ENCODE data around the gene PFKP.

PFKP gene

GRCh38 chr10:3065622-3066021, 1.7 kb upstream of the PFKP start:
- H3K27ac ChIP-seq (ENCODE audit: low read depth, low read length) = no peak overlapping the region
- peaks cover 10% of the 10 kb centered on the region; the same call in 1 of the 2 replicates for H4K20me1 ChIP-seq (ENCODE audit: low read depth, low read length)
- no peaks in the 10 kb centered on the region for H3F3A ChIP-seq (ENCODE audit: insufficient read depth)
- TF ChIP-seq EZH2phosphoT487 (conservative IDR thresholded peaks at IDR 0.05; ENCODE audit: low read length) (no peak), CTCF (IDR thresholded peaks at IDR 0.05; ENCODE audit: insufficient read depth, low read length, poor library complexity, severe bottlenecking) (no peak)
- peaks cover 10% of the 10 kb centered on the region for H3K36me3 ChIP-seq (ENCODE audit: low read length)
- H3K9me3 ChIP-seq (ENCODE audit: insufficient read depth, low read length) = no peaks in the 10 kb centered on the region
- no peak overlapping the region for H3K4me2 ChIP-seq (ENCODE audit: low read depth, low read length, poor library complexity, severe bottlenecking)
- peaks cover 30% of the 10 kb centered on the region for H3K79me2 ChIP-seq (ENCODE audit: insufficient read depth, low read length)
- H3K9ac ChIP-seq (ENCODE audit: low read length) = no peak overlapping the region
- H2AFZ ChIP-seq (ENCODE audit: low read depth, low read length, severe bottlenecking) = no peak overlapping the region
- H3K27me3 ChIP-seq (ENCODE audit: low read length) = no peaks in the 10 kb centered on the region
- no peaks in the 10 kb centered on the region for H3K9me2 ChIP-seq (replicated peaks; ENCODE audit: insufficient read depth, low read length)
- no peak overlapping the region for H3K4me3 ChIP-seq (ENCODE audit: insufficient read depth, low read length, poor library complexity, severe bottlenecking)

- Histone ChIP-seq H2AFZ (ENCODE audit: low read depth, low read length, severe bottlenecking) (peak overlapping the region; percentile 52), H3K9me3 (ENCODE audit: insufficient read depth, low read length) (no peaks in the 10 kb centered on the region), H3K79me2 (ENCODE audit: insufficient read depth, low read length) (peaks cover 39% of the 10 kb centered on the region), H3K9me2 (replicated peaks; ENCODE audit: insufficient read depth, low read length) (no peaks in the 10 kb centered on the region), H4K20me1 (ENCODE audit: low read depth, low read length) (peaks cover 17% of the 10 kb centered on the region; the same call in 1 of the 2 replicates), H3K36me3 (ENCODE audit: low read length) (peaks cover 12% of the 10 kb centered on the region), H3F3A (ENCODE audit: insufficient read depth) (no peaks in the 10 kb centered on the region), H3K9ac (ENCODE audit: low read length) (peak overlapping the region; percentile 91), H3K27me3 (ENCODE audit: low read length) (no peaks in the 10 kb centered on the region), H3K4me2 (ENCODE audit: low read depth, low read length, poor library complexity, severe bottlenecking) (peak overlapping the region; percentile 82), H3K27ac (ENCODE audit: low read depth, low read length) (no peak overlapping the region), H3K4me3 (ENCODE audit: insufficient read depth, low read length, poor library complexity, severe bottlenecking) (peak overlapping the region; percentile 94)
- no peak for TF ChIP-seq CTCF (IDR thresholded peaks at IDR 0.05; ENCODE audit: insufficient read depth, low read length, poor library complexity, severe bottlenecking)
- TF ChIP-seq EZH2phosphoT487 (conservative IDR thresholded peaks at IDR 0.05; ENCODE audit: low read length) = no peak
These were observed 831 bp upstream of the PFKP start for GRCh38 chr10:3066317-3067117.

GRCh38 chr10:3067859-3068179, 471 bp downstream of the PFKP start:
- H3K4me2 ChIP-seq (ENCODE audit: low read depth, low read length, poor library complexity, severe bottlenecking) = peak overlapping the region; percentile 82
- no peaks in the 10 kb centered on the region for H3F3A ChIP-seq (ENCODE audit: insufficient read depth)
- peak overlapping the region; percentile 55 for H2AFZ ChIP-seq (ENCODE audit: low read depth, low read length, severe bottlenecking)
- H3K9ac ChIP-seq (ENCODE audit: low read length) = peak overlapping the region; percentile 91
- H3K27me3 ChIP-seq (ENCODE audit: low read length) = no peaks in the 10 kb centered on the region
- peaks cover 30% of the 10 kb centered on the region; the same call in 1 of the 2 replicates for H4K20me1 ChIP-seq (ENCODE audit: low read depth, low read length)
- no peaks in the 10 kb centered on the region for H3K9me3 ChIP-seq (ENCODE audit: insufficient read depth, low read length)
- peaks cover 17% of the 10 kb centered on the region for H3K36me3 ChIP-seq (ENCODE audit: low read length)
- peak overlapping the region; percentile 94 for H3K4me3 ChIP-seq (ENCODE audit: insufficient read depth, low read length, poor library complexity, severe bottlenecking)
- no peaks in the 10 kb centered on the region for H3K9me2 ChIP-seq (replicated peaks; ENCODE audit: insufficient read depth, low read length)
- H3K79me2 ChIP-seq (ENCODE audit: insufficient read depth, low read length) = peaks cover 52% of the 10 kb centered on the region
- TF ChIP-seq EZH2phosphoT487 (conservative IDR thresholded peaks at IDR 0.05; ENCODE audit: low read length) (no peak), CTCF (IDR thresholded peaks at IDR 0.05; ENCODE audit: insufficient read depth, low read length, poor library complexity, severe bottlenecking) (no peak)
- peak overlapping the region; percentile 52 for H3K27ac ChIP-seq (ENCODE audit: low read depth, low read length)

All from SU-DHL-6 (cell line).